NCI-H1436 treated with DMSO at 0.1 percent for 48 hours (cell line): ENCODE results near the gene ID1.
"Not testable (repeated sequence)": the region's sequence is repeated elsewhere in the genome, so short reads cannot be mapped to it uniquely, and the experiment has no call there.

Experiments
- DNase-seq: peaks from one replicate; lab custom pipeline; 2025; lab: John Stamatoyannopoulos, UW

ID1 gene

GRCh38 chr20:31602431-31602778, 2.7 kb upstream of the ID1 start:
- DNase-seq, result no peak

GRCh38 chr20:31602779-31603441, 2.2 kb upstream of the ID1 start:
- no peak for DNase-seq

- peak; percentile 92 for DNase-seq
Observed at GRCh38 chr20:31603822-31604566, 1.1 kb upstream of the ID1 start.

GRCh38 chr20:31604567-31605030, 490 bp upstream of the ID1 start:
- DNase-seq, result no peak

GRCh38 chr20:31605902-31606803, 1.1 kb downstream of the ID1 start:
- no peak for DNase-seq

- DNase-seq, result no peak
Observed at GRCh38 chr20:31606804-31607639, 1.9 kb downstream of the ID1 start.

- no peak for DNase-seq
Observed at GRCh38 chr20:31607640-31608250, 2.7 kb downstream of the ID1 start.

- no peak for DNase-seq
Observed at GRCh38 chr20:31608251-31608945, 3.3 kb downstream of the ID1 start.

GRCh38 chr20:31612271-31612640, 7.2 kb downstream of the ID1 start:
- DNase-seq, result not testable (repeated sequence)

GRCh38 chr20:31615416-31615815, 10.3 kb downstream of the ID1 start:
- no peak for DNase-seq

GRCh38 chr20:31617432-31618104, 12.5 kb downstream of the ID1 start:
- DNase-seq, result no peak

GRCh38 chr20:31620246-31620645, 15.2 kb downstream of the ID1 start:
- no peak for DNase-seq

GRCh38 chr20:31623123-31623505, 18.0 kb downstream of the ID1 start:
- DNase-seq, result not testable (repeated sequence)

- not testable (repeated sequence) for DNase-seq
Observed at GRCh38 chr20:31626534-31626933, 21.4 kb downstream of the ID1 start.

- not testable (repeated sequence) for DNase-seq
Observed at GRCh38 chr20:31628057-31628456, 23.0 kb downstream of the ID1 start.

- DNase-seq, result no peak
Observed at GRCh38 chr20:31630187-31630790, 25.2 kb downstream of the ID1 start.

- no peak for DNase-seq
Observed at GRCh38 chr20:31632548-31633338, 27.7 kb downstream of the ID1 start.

- no peak for DNase-seq
Observed at GRCh38 chr20:31633339-31633914, 28.3 kb downstream of the ID1 start.
